GM23248 (cell line): ENCODE results near the gene ADGRG7. TPM values are rescaled to one million over a fixed set of nuclear protein-coding genes. Genes with fewer than 3 reads are reported as not detected.

ENCODE experiments used
- DNase-seq: peaks from one replicate; pipeline ENCODE4 v3.0.0-alpha.2; 2015
- H2AFZ ChIP-seq: fragments of 200-600 bp; sonication (generic); 2 replicates; pipeline ENCODE4 v1.6.1; 2016; ENCODE audit warnings: antibody characterized with exemption
- H3F3A ChIP-seq: fragments of 200-600 bp; sonication (generic); 2 replicates; pipeline ENCODE4 v1.6.1; 2016; ENCODE audit warnings: mild to moderate bottlenecking, antibody characterized with exemption, mixed run types; ENCODE audit not compliant: insufficient read depth
- H3K27ac ChIP-seq: fragments of 200-600 bp; sonication (generic); 2 replicates; pipeline ENCODE4 v1.5.1; 2016; ENCODE audit warnings: mild to moderate bottlenecking
- H3K27me3 ChIP-seq: fragments of 200-600 bp; sonication (generic); replicated peaks from 2 replicates; pipeline ENCODE4 v1.6.1; 2016; ENCODE audit warnings: mild to moderate bottlenecking; ENCODE audit not compliant: insufficient read depth
- H3K36me3 ChIP-seq: fragments of 200-600 bp; sonication (generic); 2 replicates; pipeline ENCODE4 v1.6.1; 2016; ENCODE audit warnings: low read depth, mild to moderate bottlenecking
- H3K4me1 ChIP-seq: fragments of 200-600 bp; sonication (generic); 2 replicates; pipeline ENCODE4 v1.6.1; 2016; ENCODE audit warnings: mild to moderate bottlenecking; ENCODE audit not compliant: insufficient read depth
- H3K4me2 ChIP-seq: fragments of 200-600 bp; sonication (generic); one replicate; pipeline ENCODE4 v1.6.1; 2016; ENCODE audit warnings: mild to moderate bottlenecking; ENCODE audit not compliant: unreplicated experiment
- H3K4me3 ChIP-seq: fragments of 200-600 bp; sonication (generic); 2 replicates; pipeline ENCODE4 v1.5.1; 2016; ENCODE audit warnings: mild to moderate bottlenecking
- H3K79me2 ChIP-seq: fragments of 200-600 bp; sonication (generic); 2 replicates; pipeline ENCODE4 v1.6.1; 2016; ENCODE audit warnings: mild to moderate bottlenecking; ENCODE audit not compliant: insufficient read depth
- H3K9ac ChIP-seq: fragments of 200-600 bp; sonication (generic); 2 replicates; pipeline ENCODE4 v1.6.1; 2016; ENCODE audit warnings: mild to moderate bottlenecking
- H3K9me2 ChIP-seq: fragments of 200-600 bp; sonication (generic); 2 replicates; pipeline ENCODE4 v1.6.1; 2016; ENCODE audit warnings: mixed run types, mild to moderate bottlenecking, moderate library complexity; ENCODE audit not compliant: insufficient read depth
- H3K9me3 ChIP-seq: fragments of 200-600 bp; sonication (generic); one replicate; pipeline ENCODE4 v1.6.1; 2017; ENCODE audit warnings: low read depth
- H4K20me1 ChIP-seq: fragments of 200-600 bp; sonication (generic); 2 replicates; pipeline ENCODE4 v1.6.0; 2016; ENCODE audit not compliant: insufficient read depth
- EZH2 ChIP-seq: fragments of 200-600 bp; sonication (generic); IDR thresholded peaks from 2 replicates; pipeline ENCODE4 v1.6.1; 2018; ENCODE audit warnings: antibody characterized with exemption, mild to moderate bottlenecking; ENCODE audit not compliant: insufficient read depth, poor library complexity, severe bottlenecking
- EZH2phosphoT487 ChIP-seq: fragments of 200-600 bp; sonication (generic); IDR thresholded peaks from 2 replicates; pipeline ENCODE4 v1.6.1; 2018; ENCODE audit warnings: antibody characterized with exemption, moderate library complexity, mild to moderate bottlenecking, low read depth; ENCODE audit not compliant: insufficient read depth
- WGBS, 2 experiments: methylation state at CpG; one replicate each; pipeline ENCODE4 v1.1.6; 2015 to 2017; ENCODE audit warnings: low lambda C conversion rate in 2 of 2, low coverage in 1 of 2; ENCODE audit errors: missing lambda C conversion rate in 2 of 2; 5-methylcytosine and 5-hydroxymethylcytosine counted together
- in situ Hi-C: fragments of 300-500 bp; cut with MboI; formaldehyde crosslinking; loops from 2 replicates; pipeline ENCODE4 v1.15.0; 2020
- polyA plus RNA-seq: library from polyadenylated mRNA; unstranded; fragments of >200 nt; fragmentation: Nextera tagmentation; extraction: Ambion mirVana; gene quantifications from 2 replicates; pipeline ENCODE4 v1.2.1, GENCODE V29; 2016
- total RNA-seq: library from RNA; depleted of rRNA; stranded (reverse); fragments of >200 nt; shearing (Covaris generic); gene quantifications from 2 replicates; pipeline ENCODE4 v1.2.3, GENCODE V29; 2014

The ADGRG7 gene
- total and polyA plus RNA-seq, 2 experiments from 2014 or later: not detected

DNA sequence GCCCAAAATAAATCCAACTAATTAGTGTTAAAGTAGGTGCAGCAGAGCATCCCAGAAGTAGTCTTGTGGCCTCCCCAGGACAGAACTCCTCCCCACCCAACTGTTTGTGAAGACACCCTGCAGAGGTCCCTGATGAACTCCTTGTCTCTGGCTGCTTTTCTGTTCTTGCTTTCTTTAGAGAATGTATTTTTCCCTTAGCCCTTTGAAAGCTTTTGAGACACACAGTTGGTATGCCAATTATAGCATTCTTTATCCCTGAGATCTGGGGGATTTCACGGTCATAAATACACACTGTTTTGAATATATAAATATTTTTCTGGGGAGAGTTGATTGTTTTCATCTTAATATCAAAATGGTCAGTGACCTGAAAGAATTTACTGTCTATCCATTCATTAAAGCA is 109.7 kb downstream of the ADGRG7 start:
- no peak overlapping the region for H3K4me2 ChIP-seq
- no peaks in the 10 kb centered on the region for H3K9me3 ChIP-seq
- H3K4me3 ChIP-seq: no peak overlapping the region
- in situ Hi-C loops: no loop called here
- peaks cover 37% of the 10 kb centered on the region for H4K20me1 ChIP-seq
- 3 to 10% methylated on average over 1 of the region's 1 CpG for WGBS, 2 experiments
- peaks cover 17% of the 10 kb centered on the region for H3F3A ChIP-seq
- no peak overlapping the region for H3K27ac ChIP-seq
- peaks cover 68% of the 10 kb centered on the region for H3K36me3 ChIP-seq
- DNase-seq: peak; percentile 22
- H3K9me2 ChIP-seq: no peaks in the 10 kb centered on the region; the same call in 1 of the 2 replicates
- H2AFZ ChIP-seq: no peak overlapping the region
- no peak overlapping the region; the same call in 1 of the 2 replicates for H3K9ac ChIP-seq
- TF ChIP-seq EZH2 (no peak), EZH2phosphoT487 (no peak)
- H3K4me1 ChIP-seq: peaks cover 40% of the 10 kb centered on the region
- H3K79me2 ChIP-seq: peaks cover 100% of the 10 kb centered on the region
- no peaks in the 10 kb centered on the region for H3K27me3 ChIP-seq

DNA sequence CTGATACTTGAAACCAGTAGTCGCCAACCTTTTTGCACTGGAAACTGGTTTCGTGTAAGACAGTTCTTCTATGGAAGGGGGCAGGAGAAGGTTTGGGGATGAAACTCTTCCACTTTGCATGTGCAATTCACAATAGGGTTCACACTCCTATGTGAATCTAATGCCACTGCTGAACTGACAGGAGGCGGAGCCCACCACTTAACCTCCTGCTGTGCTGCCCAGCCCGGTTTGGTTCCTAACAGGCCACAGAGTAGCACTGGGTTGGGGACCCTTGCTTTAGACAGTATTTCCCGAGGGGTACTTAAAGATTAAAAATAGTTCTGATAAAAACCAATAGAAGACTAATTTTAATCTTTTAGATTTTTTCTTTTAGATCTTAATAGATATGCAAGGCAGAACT is 111.0 kb downstream of the ADGRG7 start:
- H3F3A ChIP-seq: peaks cover 17% of the 10 kb centered on the region
- peaks cover 100% of the 10 kb centered on the region for H3K79me2 ChIP-seq
- H3K4me2 ChIP-seq: no peak overlapping the region
- H3K9ac ChIP-seq: no peak overlapping the region
- peaks cover 35% of the 10 kb centered on the region for H3K4me1 ChIP-seq
- peaks cover 55% of the 10 kb centered on the region for H3K36me3 ChIP-seq
- peaks cover 27% of the 10 kb centered on the region for H4K20me1 ChIP-seq
- H3K27me3 ChIP-seq: no peaks in the 10 kb centered on the region
- 78 to 82% methylated on average over 5 of the region's 5 CpGs for WGBS, 2 experiments
- no peak overlapping the region for H3K27ac ChIP-seq
- TF ChIP-seq EZH2phosphoT487: no peak
- TF ChIP-seq EZH2: no peak
- in situ Hi-C loops: no loop called here
- H3K4me3 ChIP-seq: no peak overlapping the region
- no peaks in the 10 kb centered on the region; the same call in 1 of the 2 replicates for H3K9me2 ChIP-seq
- no peak overlapping the region for H2AFZ ChIP-seq
- H3K9me3 ChIP-seq: no peaks in the 10 kb centered on the region
- no peak for DNase-seq

DNA sequence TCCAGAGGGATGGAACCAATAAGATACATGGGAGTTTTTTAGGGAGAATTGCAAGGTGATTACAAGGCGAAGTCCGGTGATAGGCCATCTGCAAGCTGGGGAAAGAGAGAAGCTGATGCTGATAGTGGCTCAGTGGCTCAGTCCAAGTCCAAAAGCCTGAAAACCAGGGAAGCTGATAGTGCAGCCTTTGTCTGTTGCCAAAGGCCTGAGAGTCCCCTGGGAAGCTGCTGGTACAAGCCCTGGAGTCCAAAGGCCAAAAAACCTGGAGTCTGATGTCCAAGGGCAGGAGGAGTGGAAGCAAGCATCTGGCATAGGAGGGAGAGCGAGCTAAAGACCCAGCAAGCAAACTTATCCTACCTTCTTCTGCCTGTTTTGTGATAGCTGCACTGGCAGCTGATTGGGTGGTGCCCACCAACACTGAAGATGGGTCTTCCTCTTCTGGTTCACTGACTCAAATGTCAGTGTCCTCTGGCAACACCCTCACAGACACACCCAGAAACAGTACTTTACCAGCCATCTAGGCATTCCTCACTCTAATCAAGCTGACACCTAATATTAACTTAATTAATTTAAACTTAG is 116.6 kb downstream of the ADGRG7 start:
- Histone ChIP-seq H2AFZ (no peak overlapping the region), H4K20me1 (no peaks in the 10 kb centered on the region), H3K4me1 (peaks cover 19% of the 10 kb centered on the region), H3K36me3 (peaks cover 53% of the 10 kb centered on the region), H3K9me3 (no peaks in the 10 kb centered on the region), H3K27ac (no peak overlapping the region), H3F3A (peaks cover 17% of the 10 kb centered on the region), H3K79me2 (peaks cover 100% of the 10 kb centered on the region), H3K9ac (no peak overlapping the region), H3K9me2 (no peaks in the 10 kb centered on the region; the same call in 1 of the 2 replicates), H3K4me3 (no peak overlapping the region), H3K4me2 (no peak overlapping the region), H3K27me3 (no peaks in the 10 kb centered on the region)
- no peak for TF ChIP-seq EZH2phosphoT487
- TF ChIP-seq EZH2: no peak
- 97% methylated on average over 3 of the region's 3 CpGs for WGBS, 2 experiments
- in situ Hi-C loops: no loop called here
- DNase-seq: no peak

DNA sequence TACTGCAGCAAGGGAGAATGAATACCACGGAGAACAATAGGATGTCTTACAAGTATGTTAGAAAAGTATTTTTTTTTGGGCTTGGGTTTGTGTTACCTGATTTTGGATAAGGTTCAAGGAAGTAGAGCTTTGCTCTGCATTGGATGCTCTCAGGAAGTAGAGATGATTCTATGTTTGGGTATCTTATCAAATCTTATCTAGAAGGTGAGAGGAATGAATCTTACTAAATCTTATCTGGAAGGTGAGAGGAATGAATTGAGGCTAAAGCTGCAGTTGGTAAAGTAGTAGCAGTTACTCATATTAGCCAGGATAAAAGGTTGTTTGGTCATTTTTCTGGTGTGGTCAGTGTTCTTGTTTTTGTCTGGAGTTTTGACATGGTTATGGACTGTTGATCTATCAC is 117.3 kb downstream of the ADGRG7 start:
- no peak for TF ChIP-seq EZH2
- TF ChIP-seq EZH2phosphoT487: no peak
- Histone ChIP-seq H3K9ac (no peak overlapping the region), H3F3A (peaks cover 14% of the 10 kb centered on the region), H3K9me2 (no peaks in the 10 kb centered on the region; the same call in 1 of the 2 replicates), H4K20me1 (no peaks in the 10 kb centered on the region), H3K27ac (no peak overlapping the region), H3K4me1 (peaks cover 21% of the 10 kb centered on the region), H2AFZ (no peak overlapping the region), H3K9me3 (no peaks in the 10 kb centered on the region), H3K4me3 (no peak overlapping the region), H3K79me2 (peaks cover 100% of the 10 kb centered on the region), H3K4me2 (no peak overlapping the region), H3K36me3 (peaks cover 52% of the 10 kb centered on the region), H3K27me3 (no peaks in the 10 kb centered on the region)
- no peak for DNase-seq
- in situ Hi-C loops: no loop called here
- 92 to 100% methylated on average over 1 of the region's 1 CpG for WGBS, 2 experiments

DNA sequence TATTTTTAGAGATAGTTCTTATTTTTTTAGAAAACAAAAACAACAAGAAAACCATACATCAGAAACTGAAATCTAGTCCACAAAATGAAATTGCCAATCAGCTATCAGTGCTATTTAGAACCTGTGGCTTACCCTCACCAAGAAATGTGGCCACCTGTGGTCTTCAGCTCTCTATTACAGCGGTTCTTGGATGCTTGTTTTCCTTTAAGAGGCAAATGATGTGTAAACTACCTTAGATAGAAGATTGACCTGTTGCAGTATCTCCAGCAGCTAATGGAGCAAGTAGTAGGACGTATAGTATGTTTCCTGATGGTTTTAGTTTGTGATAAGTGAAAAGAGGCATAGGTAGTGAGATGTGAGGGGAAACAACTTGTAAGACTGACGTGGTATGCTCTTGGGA is 121.1 kb downstream of the ADGRG7 start:
- TF ChIP-seq EZH2: no peak
- no peak for TF ChIP-seq EZH2phosphoT487
- Histone ChIP-seq H3K9ac (no peak overlapping the region), H3F3A (peaks cover 5% of the 10 kb centered on the region; the same call in 1 of the 2 replicates), H3K79me2 (peaks cover 100% of the 10 kb centered on the region), H3K9me2 (no peaks in the 10 kb centered on the region), H2AFZ (no peak overlapping the region), H3K27me3 (no peaks in the 10 kb centered on the region), H3K9me3 (no peaks in the 10 kb centered on the region), H3K27ac (no peak overlapping the region), H3K36me3 (peaks cover 76% of the 10 kb centered on the region), H4K20me1 (peaks cover 6% of the 10 kb centered on the region), H3K4me2 (no peak overlapping the region), H3K4me3 (no peak overlapping the region), H3K4me1 (peaks cover 21% of the 10 kb centered on the region)
- WGBS, 2 experiments: 95 to 97% methylated on average over 3 of the region's 3 CpGs
- in situ Hi-C loops: no loop called here
- no peak for DNase-seq
